Left renal cortex interstitium (tissue), 4 donors: ENCODE data around the gene KCNMA1. TPM values are rescaled to one million over a fixed set of nuclear protein-coding genes. Genes with fewer than 3 reads are reported as not detected.

Experiments used
- DNase-seq, 4 donors: peaks; one replicate each; pipeline ENCODE4 v3.0.0-alpha.2; 2013; ENCODE audit warnings: low read depth in 4 of 4, low spot score in 2 of 4, missing footprints in 1 of 4
- polyA plus RNA-seq, 4 donors: library from polyadenylated mRNA; unstranded; fragments of 120-200 nt; gene quantifications; one replicate each; pipeline ENCODE4 v1.2.1, GENCODE V29; 2013; ENCODE audit not compliant: insufficient read length in 4 of 4

Gene KCNMA1
- polyA plus RNA-seq, 4 donors = 2.8 to 5.2 (median 3.7) TPM

DNA sequence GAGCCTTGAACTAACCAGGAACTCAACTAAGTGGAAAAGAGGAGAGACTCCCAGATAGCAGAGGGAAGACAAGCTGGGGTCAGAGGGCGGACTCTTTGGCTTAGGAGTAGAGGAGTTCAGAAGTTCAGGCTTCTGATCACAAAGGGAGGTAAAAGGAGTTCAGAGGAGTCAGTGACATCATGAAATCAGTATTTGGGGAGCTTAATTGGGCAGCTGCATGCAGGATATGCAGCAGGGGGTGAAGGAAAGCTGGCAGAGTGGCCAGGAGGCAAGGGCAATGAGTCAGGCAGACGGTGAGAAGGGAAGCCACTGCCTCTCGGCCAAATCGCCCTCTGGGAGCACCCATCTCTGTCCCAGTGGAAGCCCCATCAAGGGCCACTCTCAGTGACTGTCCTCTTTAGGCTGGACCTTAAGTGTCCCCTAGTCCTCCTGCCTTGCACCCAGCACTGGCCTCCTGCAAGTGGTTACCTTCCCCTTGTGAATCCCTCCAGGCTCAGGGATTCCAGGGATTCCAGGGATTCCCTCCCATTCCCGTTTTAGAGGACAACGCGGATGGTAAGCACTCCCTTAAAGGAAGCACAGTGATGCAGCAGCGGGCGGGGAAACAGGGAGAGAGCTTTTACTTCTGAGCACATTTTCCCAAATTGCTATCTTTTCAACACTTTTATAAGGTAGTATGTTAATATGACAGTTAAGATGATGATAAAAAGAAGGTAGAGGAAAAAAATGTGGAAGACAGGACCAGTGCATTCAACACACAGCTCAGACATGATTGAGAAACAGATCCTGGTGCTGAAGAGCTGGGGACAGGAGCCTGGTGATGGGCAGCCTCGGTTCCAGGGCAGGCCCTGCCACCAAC is 72.6 kb downstream of the KCNMA1 start:
- no peak for DNase-seq

DNA sequence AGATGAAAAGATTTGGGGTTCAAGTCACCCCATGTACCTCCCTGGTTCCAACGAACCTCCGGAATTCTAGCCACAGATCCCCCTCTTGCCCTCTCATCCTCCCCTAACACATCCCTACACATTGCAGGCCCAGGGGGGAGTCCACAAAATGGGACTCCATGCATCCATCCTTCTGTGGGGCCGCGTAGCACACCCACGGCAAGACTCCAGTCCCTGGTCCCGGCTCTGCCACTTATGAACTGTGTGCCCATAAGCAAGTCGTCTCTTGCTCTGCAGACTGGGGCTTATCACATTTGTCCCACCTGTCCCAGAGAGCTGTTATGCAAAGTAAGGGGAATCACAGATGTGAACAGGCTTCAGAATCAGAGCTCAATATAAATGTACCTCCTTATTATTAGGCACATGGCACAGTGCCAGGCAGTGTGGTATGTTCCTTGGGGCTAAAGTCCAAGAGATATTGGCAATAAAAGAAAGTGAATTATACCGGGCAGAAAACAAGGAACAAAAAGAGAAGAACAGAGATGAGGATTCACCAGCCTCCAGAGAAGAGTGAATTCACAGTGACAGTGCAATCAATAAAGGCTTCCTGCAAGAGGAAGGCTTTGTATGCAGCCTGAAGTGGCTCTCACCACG is 73.9 kb downstream of the KCNMA1 start:
- no peak for DNase-seq

DNA sequence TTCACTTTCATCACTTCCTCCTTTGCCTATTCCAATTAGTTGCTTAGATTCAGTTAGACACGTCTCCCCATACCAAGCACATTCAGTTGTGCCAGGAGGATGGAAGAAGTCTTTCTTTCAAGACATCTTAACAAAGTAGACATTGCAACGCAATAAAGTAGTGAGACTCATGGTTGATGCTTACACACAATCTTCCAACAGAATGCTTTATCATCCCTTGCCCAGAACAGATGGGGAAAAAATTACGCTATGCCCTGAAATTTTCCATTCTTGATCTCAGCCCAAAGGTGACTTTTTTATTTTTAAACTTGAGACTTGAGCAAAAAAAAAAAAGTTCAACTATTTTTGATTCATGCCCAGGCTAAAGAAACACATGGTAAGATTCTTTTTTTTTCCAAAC is 74.9 kb downstream of the KCNMA1 start:
- DNase-seq = no peak

DNA sequence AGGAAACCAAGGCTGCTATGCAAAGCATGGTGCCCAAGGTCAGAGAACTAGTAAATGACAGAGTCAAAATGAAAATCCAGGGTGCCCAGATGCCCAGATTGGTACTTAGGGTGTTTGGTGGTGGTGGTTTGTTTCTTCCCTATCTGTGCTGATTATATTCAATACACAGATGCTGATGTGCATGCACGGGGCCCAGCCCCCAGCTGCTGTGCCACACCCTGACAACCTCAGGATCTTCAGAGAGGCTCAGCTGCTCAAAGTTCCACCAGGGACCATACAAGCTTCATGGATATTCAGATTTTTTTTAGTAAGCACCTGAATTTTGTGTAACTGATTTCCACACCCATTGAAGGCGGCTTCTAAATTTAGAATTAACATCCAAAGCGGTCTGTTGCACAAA is 75.6 kb downstream of the KCNMA1 start:
- DNase-seq = no peak

DNA sequence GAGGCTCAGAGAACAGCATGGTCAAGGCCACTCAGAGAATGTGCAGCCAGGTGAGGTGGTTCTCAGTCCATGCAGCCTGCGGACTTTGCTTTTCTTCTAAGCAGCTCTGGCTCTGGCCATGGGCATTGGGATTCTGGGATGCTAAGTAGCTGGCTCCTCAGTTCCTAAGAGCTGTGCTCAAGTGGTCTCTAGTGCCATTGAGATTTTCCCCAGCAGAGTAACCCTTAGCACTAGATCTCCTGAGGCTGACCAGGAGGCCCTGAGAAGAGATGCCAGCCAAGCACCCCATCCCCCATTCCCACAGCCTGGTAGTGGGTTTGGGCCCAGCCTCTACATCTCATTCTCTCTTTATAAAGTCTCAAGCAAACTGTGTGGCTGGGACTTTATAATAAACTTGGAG is 77.1 kb downstream of the KCNMA1 start:
- no peak for DNase-seq

DNA sequence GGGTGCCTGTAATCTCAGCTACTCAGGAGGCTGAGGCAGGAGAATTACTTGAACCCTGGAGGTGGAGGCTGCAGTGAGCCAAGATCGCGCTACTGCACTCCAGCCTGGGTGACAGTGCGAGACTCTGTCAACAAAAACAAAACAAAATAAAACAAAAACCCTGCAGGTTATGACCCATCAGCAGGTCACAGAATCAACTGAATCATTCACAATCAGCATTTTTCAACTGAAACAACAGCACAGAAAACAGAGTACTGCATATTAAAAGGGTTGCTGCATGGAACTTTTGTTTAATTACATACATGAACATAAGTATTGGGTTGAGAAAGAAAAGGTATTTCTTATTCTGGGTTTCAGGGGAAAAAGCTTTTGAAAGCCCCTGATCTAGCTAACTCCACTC is 77.6 kb downstream of the KCNMA1 start:
- DNase-seq = no peak

DNA sequence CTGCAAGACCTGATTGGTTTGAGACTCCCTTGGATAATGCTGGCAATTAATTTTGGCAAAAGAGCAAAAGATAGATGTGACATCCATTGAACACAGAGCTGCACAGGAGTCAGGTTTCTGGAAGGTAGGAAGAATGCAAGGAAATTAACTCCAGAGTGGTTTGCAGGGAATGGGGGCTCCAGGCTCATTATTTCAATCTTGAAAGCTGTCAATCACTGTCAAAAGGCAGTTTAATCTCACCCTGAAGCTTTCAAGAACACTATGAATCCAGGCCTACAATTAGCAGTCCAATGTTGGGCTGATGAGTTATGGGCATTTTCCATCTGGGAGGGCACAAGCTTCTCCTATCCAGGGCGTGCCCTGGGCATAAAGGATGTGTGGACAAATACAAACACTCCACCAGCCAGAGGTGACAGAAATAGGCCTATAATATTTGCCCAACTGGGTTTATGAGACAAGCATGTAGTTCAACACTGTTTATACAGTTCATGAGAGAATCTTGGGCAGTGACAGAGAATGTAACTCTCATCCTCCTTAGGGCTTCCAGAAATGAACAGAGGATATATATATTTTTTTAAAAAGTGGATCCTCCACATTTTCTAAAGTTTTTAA is 80.5 kb downstream of the KCNMA1 start:
- no peak for DNase-seq

DNA sequence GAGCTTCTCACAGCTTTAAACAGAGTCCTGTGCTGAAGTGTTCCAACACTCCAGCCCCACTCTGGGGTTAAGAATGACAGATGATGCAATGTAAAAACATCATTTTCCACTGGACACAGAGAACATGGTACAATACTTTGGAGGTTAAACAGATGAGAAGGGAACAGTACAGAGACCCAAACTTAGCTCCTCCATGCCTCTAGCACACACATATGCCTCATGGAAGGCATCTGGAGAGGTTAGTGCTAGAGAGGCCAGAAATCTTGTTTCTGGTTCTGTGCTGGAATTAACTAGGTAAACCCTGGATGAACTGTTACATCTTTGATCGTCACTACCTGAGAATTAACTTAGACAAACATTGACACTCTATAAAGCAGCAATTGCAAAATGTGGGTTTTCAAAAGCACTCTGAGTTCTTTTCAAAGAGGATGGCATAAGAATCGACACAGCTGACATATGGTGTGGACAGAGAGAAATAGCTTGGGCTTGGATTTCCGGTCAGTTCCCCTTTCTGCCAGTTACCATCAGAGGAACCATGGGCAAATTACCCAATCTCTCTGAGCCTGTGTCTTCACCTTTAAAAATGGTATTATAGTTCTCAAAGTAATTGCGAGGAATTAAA is 81.9 kb downstream of the KCNMA1 start:
- no peak for DNase-seq

DNA sequence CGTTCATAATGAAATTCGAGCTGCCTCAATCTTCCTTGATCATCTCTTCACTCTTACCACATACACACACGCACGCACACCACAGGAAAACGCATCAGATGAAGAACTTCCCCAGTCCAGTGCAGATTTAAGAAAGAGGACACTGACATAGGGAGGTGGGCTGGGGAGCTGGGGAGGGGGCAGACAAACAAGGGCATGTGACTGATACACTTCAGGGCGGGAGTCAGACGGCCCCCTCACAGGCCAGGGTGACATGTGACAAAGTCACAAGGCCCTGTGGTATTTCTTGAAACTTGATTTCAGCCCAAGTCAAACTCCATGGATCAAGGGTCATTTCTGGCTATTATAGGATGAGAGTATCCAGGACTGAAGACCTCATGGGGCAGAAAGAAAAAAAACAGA is 82.6 kb downstream of the KCNMA1 start:
- no peak for DNase-seq

DNA sequence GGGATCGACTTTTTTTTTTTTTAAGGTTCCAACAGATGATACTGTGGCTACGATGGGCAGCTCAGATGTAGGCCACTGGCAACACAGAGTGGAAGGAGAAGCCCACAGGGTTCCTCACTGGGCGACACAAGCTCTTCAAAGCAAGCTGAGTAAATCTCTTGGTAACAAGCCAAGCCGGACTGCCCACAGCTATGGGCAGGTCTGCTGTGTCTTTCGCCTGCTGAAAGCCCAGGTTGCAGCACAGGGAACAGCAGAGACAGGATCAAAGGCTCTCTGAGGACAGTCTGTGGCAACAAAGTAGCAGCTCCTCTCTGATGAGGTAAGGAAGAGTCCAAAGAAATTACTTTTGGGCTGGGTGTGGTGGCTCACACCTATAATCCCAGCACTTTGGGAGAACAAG is 83.6 kb downstream of the KCNMA1 start:
- DNase-seq = no peak

DNA sequence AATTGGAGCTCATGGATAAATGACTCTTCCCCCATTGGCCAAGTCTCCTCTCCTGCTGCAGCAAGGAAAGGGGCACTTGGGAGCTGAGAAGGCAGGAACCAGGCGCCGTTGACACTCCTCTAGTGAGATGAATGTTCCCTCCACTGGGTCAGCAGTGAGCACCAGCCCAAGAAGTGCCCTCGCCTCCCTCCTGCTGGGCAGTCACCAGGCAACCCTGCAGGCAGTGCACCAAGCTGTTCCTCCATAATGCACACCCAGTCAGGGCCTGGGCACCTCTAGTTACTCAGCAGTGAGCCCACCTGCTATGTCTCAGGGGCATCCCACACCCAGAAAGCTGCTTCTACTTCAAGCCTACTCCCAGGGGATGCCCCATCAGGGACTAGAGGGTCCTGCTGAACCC is 84.3 kb downstream of the KCNMA1 start:
- DNase-seq = no peak

DNA sequence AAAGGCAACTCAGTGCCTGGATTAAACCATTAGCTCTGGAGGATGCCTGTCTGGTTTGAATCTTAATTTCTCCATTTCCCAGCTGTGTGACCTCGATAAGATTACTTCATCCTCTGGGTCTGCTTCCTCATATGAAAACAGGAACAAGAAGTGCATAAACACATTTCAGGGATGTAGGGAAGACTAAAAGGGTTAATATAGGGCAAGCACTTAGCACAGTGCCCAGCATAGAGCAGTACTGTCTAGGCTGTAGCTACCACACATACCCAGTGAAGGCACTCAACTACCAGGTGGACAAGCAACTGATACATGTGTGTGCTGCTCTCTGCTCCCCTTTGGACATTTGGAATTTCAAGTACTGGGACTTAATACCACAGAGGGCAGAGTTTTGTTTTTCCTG is 85.4 kb downstream of the KCNMA1 start:
- no peak for DNase-seq

DNA sequence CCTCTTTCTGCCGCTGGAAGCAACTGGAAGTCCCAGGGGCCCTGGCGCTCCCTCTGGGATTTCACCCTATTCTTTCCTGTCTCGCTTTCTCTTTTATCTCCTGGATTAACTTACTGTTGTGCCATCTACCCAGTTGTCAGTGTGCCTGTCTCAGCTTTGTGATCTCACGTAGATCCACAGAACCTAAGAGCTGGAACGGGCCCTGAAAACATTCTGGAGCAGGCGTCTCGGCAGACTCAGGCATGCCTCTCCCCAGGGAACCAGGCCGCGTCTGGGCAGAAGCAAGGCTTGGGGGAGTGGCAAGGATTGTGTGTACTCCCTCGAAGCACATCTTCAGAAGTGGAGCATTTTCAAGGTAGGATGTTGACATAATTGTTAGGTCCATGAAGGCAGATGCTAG is 87.2 kb downstream of the KCNMA1 start:
- no peak for DNase-seq

DNA sequence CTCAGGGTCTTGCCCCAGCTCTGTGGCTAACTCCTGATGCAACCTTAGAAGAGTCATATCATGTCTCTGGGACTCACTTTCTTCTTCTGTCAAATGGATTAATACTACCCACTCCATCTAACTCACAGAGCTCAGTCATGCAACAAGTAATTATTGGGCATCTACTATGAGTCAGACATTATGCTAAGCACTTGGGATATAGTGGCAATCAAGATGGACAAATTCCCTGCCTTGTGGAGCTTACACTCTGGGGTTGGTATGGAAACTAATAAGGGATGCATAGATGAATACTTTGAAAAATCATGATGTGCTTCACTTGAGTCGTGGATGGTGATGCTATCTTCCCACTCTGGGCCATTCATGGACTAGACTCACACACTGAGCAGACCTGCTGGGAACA is 88.9 kb downstream of the KCNMA1 start:
- DNase-seq = no peak

DNA sequence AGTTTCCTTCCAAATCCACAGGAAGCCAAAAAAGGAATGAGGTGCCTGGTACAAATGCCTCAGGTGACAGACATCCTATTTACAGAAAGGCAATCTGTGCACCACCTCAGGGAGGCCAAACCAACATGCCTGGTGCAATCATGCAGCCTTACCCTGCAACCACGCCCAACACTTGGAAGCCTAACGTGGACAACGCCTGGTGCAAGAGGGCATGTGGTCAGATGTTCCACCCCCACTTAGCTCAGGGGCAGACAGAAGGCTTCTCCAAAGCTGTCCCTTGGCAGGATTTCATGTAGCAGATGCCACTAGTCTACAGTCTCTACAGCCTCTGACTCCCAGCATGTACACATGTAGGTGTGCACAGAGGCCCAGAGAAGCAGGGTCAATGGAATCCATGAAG is 89.5 kb downstream of the KCNMA1 start:
- DNase-seq = no peak

DNA sequence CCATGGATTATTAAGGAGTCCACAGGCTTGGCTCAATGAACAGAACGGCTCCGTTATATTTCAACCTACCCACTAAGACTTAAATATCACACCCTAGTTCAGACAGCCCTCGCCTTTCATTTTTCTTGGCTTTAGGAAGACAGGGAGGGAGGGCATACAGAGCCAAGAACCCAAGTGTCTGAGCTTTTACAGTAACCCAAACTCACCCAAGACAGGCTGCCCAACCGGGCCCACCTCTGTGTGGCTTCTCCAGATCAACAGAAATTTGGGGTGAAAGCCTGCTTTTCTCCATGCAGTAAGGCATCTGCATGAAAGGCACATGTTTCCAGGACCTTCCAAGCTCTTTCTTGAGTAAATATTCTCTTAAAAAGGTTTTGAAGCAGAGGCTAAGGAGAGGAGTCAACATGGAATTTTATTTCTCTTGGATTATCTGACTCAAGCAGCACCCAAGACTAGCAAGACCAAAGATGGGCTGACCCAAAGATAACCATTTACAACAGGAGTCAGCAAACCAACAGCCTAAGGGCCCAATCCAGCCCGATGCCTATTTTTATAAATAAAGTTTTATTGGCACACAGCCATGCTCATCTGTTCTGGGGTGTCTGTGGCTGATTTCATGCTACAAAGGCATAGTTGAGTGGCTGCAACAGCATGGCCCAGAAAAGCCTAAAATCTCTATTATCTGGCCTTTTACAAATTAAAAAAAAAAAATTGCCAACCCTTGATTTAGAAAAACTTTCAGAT is 90.1 kb downstream of the KCNMA1 start:
- DNase-seq = no peak

DNA sequence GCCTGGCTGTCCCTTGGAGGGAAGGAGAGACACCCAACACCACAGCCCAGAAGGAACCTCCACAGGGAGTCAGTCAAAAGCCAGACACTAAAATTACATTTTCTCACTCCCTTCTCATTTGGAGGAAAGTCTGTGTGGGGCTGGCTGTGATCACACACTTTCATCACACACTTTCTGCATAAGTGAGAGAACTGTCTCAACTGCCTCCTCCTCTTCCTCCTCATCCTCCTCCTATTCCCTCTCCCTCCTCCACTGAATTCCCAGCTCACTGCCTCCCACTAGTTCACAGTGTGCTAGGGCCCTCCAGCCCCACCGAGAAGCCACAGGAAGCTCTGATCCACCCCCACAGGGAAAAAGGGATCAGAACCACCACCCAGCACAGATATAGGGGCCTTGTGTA is 91.6 kb downstream of the KCNMA1 start:
- no peak for DNase-seq

DNA sequence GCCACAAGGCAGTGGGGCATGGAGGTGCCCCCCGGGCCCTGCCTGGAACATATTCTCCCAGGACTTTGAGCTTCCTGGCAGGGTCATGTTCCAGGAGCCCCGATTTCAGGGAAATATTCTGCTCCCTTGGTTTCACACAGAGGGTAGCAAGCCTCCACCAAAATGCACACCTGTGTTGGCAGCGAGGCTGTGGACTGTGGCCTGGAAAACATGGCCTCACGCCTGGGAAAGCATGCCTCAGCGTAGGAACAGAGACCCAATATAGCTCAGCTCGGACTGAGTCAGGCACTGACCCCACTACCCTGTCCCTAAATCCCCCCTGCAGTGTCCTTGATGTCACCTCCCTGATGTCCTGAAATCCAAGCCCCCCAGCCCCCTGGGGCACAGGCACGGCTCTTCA is 92.0 kb downstream of the KCNMA1 start:
- no peak for DNase-seq

DNA sequence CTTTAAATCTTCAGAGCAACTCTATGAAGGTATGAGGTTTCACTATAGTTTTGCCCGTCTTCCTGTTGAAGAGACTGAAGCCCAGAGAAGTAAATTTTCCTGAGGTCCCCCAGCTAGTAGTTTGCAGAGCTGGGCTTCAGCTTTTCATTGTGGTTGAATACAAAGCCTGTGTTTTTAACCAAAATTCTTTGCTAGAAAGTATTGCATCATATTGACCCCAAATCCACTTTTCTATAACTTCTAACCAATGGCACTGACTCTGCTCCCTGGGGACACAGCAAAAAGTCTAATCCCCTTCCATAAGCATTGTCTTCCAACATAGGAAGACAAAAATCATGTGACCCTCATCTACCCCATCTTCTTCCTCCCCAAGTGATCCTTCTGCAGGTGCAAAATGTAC is 93.0 kb downstream of the KCNMA1 start:
- DNase-seq = no peak

DNA sequence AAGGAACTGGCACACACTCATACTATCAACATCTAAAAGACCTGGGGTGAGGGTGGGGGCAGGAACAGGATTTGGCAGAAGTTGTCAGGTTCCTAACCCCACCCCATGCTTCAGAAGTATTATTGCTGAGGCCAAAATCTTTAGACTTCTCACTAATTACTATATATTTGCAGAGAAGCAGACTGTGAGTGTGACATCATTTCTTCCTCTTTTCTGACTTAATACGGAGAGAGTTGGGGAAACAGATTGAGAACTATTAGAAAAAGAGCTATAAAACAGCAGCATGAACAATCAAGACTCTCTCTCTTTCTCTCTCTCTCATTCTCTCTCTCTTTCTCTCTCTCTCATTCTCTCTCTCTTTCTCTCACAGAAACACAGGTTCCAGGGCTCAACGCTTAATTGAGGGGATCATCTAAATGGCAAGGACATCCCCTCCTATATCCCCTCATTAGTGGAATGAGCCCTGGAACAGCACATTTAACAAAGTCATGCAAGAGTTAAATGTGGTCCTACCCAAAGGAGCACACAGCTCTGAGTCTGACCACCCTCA is 94.8 kb downstream of the KCNMA1 start:
- DNase-seq = no peak

DNA sequence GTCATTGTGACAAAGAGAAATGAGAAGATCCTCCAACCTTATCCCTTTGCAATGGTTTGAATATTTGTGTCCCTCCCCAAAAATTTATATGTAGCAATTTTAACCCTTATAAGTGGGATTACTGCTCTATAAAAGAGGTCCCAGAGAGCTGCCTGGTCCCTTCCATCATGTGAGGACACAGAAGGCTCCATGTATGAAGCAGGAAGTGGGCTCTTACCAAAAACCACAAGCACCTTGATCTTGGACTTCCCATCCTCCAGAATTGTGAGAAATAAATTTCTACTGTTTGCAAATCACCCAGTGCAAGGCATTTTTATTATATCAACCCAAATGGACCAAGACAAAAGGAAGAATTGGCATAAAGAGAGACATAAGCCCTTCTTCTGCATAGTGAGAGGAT is 95.7 kb downstream of the KCNMA1 start:
- no peak for DNase-seq
